ENCODE results near the gene GRIK3.

DNA sequence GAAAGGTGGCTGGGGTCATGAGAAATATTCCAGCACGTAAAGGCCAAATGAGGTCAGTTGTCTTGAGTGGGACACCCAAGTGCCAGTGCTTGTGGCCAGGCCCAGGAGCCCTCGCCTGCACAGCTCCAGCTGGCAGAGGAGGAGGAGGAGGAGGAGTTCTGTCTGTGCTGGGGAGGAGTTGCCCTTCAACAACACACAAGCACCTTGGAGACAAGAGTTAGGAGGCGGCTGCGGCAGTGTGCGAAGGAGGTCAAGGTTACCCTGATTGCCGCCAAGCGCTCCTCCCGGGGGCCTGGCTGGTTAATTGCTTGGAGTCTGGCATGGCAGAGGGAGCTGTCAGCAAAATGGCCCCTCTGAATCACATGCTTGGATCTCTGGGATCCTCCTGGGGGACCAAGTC lies 45.1 kb downstream of the GRIK3 start:
- TF ChIP-seq CTCF (IDR thresholded peaks at IDR 0.05) = no peak
- TF ChIP-seq POLR2AphosphoS5 (IDR thresholded peaks at IDR 0.05) = no peak
- no peak for TF ChIP-seq EP300 (IDR thresholded peaks at IDR 0.05)

Data from stomach (tissue), 4 donors.